Omental fat pad (tissue), 4 donors: Measurements from ENCODE around the gene GRK1. TPM values are rescaled to one million over a fixed set of nuclear protein-coding genes. Genes with fewer than 3 reads are reported as not detected.
"Not testable (repeated sequence)": the region's sequence is repeated elsewhere in the genome, so short reads cannot be mapped to it uniquely, and the experiment has no call there.

Source experiments
- ATAC-seq: fragments of 150-250 bp; one replicate; pipeline ENCODE4 v1.9.1; 2016; ENCODE audit warnings: mild to moderate bottlenecking, moderate library complexity; ENCODE audit not compliant: low FRiP score
- DNase-seq: peaks from one replicate; pipeline ENCODE4 v3.0.0-alpha.2; 2019; ENCODE audit warnings: low spot score
- total RNA-seq, 4 donors: library from RNA; depleted of rRNA; stranded (reverse); fragments of >200 nt; gene quantifications; one replicate each; pipeline ENCODE4 v1.1.0, GENCODE V29; 2016
- TF ChIP-seq, protein P1 (sequence below), 3 donors: fragments of 450-650 bp; IDR thresholded peaks; one replicate each; pipeline ENCODE4 v1.5.1; 2016 to 2017; ENCODE audit warnings: antibody characterized with exemption in 3 of 3, mild to moderate bottlenecking in 3 of 3, moderate library complexity in 2 of 3

Gene GRK1
- not detected for total RNA-seq

DNA sequence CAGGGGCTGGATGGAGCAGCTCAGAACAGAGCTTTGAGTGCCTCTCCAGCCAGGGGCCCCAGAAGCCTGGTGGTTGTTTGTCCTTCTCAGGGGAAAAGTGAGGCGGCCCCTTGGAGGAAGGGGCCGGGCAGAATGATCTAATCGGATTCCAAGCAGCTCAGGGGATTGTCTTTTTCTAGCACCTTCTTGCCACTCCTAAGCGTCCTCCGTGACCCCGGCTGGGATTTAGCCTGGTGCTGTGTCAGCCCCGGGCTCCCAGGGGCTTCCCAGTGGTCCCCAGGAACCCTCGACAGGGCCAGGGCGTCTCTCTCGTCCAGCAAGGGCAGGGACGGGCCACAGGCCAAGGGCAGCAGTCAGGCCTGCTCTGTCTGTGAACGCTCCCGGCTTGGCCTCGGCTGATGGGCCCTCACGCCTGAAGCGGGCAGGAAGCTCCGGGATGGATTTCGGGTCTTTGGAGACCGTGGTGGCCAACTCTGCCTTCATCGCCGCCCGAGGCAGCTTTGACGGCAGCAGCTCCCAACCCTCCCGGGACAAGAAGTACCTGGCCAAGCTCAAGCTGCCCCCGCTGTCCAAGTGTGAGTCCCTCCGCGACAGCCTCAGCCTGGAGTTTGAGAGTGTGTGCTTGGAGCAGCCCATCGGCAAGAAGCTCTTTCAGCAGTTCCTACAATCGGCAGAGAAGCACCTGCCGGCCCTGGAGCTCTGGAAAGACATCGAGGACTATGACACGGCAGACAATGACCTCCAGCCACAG, at the start of gene GRK1:
Gene GRK1, plus strand, starts transcription at position 269 of the 751 bp plus-strand sequence. Its CDS starts 168 bp downstream, at position 437.
- DNase-seq: no peak
- no peak for ATAC-seq

DNA sequence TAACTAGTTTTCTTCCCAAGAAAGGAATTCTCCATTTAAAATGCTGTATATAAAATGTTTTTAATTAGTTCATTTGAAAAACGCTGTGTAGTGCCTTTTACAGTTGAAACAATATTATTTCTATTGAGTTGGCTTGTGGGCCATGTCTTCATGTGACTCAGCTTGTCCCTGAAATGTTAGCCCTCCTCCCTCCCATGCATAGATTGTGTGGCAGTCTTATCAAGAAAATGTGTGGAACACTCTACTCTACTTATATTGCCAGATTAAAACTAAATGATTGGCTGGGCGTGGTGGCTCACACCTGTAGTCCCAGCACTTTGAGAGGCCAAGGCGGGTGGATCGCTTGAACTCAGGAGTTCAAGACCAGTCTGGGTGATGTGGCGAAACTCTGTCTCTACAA, 49.1 kb upstream of the GRK1 start:
- TF ChIP-seq, protein P1, sequence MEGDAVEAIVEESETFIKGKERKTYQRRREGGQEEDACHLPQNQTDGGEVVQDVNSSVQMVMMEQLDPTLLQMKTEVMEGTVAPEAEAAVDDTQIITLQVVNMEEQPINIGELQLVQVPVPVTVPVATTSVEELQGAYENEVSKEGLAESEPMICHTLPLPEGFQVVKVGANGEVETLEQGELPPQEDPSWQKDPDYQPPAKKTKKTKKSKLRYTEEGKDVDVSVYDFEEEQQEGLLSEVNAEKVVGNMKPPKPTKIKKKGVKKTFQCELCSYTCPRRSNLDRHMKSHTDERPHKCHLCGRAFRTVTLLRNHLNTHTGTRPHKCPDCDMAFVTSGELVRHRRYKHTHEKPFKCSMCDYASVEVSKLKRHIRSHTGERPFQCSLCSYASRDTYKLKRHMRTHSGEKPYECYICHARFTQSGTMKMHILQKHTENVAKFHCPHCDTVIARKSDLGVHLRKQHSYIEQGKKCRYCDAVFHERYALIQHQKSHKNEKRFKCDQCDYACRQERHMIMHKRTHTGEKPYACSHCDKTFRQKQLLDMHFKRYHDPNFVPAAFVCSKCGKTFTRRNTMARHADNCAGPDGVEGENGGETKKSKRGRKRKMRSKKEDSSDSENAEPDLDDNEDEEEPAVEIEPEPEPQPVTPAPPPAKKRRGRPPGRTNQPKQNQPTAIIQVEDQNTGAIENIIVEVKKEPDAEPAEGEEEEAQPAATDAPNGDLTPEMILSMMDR (IDR thresholded peaks at IDR 0.05): no peak
- ATAC-seq (no peak), DNase-seq (no peak)

More for the DNA sequence above, at the start of gene GRK1:
- TF ChIP-seq, protein P1 (IDR thresholded peaks at IDR 0.05): no peak

DNA sequence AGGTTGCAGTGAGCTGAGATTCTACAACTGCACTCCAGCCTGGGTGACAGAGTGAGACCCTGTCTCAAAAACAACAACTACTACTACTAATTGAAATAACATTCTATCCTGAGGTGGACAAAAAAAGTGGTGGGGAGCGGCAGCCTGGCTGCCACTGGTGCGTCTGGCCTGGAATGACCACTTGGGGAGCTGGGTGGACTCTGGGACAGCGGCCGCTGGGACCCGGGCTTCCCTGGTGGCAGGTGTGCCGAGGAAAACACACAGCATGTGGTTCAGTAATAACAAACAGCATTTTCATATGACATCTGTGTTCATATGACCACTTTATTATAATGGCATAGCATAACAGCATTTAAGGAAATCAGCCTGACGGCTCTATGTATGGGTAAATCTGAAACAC, 48.6 kb upstream of the GRK1 start:
- DNase-seq (no peak), ATAC-seq (no peak)
- TF ChIP-seq, protein P1 (IDR thresholded peaks at IDR 0.05): no peak

DNA sequence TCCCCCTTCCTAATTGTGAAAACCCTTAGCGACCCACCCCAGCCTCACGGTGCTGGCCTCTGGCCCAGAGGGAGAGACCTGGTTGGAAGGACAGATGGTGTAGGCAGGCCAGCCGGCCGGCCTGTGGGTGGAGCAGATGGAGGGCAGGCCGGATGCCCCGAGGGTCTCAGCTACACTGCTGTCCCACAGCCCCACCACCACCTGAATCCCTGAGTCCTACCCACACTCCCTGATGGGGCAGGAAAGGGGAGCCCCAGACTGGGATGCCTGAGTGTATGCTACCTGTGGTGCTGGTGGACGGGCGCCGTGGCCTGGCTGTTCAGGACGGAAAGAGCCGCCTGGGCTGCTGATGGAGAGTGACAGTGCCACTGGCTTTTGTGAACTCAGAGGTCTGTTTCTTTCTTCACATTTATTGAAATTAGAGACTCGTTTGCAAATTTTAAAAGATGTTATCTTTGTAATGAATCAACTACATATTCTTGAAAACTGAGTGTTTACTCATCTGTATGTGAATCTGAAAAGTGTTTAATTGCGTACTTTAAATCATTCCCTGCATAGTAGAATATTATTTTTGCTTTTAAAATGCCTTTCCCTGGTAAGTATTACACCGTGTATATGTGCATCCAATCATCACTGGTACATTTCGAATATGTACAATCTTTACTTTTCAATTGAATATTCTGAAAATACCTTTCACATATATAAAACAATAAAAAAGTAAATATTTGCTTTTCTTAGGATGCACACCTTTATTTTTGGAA, 46.8 kb upstream of the GRK1 start:
- no peak for DNase-seq
- no peak for ATAC-seq
- TF ChIP-seq, protein P1 (IDR thresholded peaks at IDR 0.05): no peak

DNA sequence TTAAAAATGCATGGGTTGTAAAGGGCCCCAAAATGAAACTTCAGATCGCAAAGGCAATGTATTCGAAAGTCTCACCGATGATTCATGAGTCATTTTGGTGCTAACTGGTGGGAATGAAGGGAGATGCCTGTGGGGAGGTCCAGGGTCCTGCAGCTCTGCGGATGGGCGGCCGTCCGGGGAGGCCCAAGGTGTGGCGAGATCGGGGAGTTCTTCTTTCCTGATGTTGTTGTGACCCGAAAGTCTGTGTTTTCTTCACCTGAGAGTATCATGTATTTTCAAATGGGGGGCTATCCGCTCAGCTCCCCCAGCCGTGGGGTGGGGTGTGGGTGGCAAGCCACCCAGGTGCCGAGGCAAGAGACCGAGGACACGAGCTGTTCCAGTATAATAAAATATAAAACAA, 46.0 kb upstream of the GRK1 start:
- ATAC-seq (no peak), DNase-seq (no peak)
- TF ChIP-seq, protein P1 (IDR thresholded peaks at IDR 0.05): no peak

DNA sequence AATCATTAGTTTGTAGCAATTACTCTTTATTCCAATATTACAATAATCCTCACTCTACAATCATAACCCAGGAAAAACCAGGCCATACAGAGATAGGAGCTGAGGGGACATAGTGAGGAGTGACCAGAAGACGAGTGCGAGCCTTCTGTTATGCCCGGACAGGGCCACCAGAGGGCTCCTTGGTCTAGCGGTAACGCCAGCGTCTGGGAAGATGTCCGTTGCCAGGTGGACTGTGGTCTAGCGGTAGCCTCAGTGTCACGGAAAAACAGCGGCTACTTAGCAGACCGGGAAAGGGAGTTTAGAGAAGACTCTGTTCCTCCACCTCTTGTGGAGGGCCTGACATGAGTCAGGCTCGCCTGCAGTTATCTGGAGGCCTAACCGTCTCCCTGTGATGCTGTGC, 45.5 kb upstream of the GRK1 start:
- not testable (repeated sequence) for ATAC-seq, DNase-seq

DNA sequence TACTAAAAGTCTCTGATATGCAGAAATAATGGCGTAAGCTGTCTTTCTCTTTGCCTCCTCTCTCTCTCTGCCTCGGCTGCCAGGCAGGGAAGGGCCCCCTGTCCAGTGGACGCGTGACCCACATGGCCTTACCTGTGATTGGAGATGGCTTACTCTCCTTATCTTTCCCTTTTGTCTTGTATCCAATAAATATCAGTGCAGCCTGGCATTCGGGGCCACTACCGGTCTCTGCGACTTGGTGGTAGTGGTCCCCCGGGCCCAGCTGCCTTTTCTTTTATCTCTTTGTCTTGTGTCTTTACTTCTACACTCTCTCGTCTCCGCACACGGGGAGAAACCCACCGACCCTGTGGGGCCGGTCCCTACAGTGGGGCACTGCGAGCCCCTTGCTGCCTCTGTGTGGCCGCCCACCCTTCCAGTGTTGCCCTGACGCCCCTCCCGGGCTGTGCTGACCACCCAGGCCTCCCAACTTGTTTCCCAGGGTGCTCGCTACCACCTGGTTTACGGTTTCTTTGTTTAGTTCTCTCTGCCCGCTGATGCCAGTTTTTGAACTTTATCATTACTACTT, 45.0 kb upstream of the GRK1 start:
- DNase-seq, ATAC-seq: not testable (repeated sequence)
